Epidermal melanocyte (primary cell): ENCODE results near the gene CSK.
"Not testable (repeated sequence)": the region's sequence is repeated elsewhere in the genome, so short reads cannot be mapped to it uniquely, and the experiment has no call there.

Experiments
- DNase-seq: peaks from one replicate; pipeline ENCODE4 v3.0.0; 2011; ENCODE audit warnings: low spot score; ENCODE audit not compliant: insufficient read length

Gene CSK

DNA sequence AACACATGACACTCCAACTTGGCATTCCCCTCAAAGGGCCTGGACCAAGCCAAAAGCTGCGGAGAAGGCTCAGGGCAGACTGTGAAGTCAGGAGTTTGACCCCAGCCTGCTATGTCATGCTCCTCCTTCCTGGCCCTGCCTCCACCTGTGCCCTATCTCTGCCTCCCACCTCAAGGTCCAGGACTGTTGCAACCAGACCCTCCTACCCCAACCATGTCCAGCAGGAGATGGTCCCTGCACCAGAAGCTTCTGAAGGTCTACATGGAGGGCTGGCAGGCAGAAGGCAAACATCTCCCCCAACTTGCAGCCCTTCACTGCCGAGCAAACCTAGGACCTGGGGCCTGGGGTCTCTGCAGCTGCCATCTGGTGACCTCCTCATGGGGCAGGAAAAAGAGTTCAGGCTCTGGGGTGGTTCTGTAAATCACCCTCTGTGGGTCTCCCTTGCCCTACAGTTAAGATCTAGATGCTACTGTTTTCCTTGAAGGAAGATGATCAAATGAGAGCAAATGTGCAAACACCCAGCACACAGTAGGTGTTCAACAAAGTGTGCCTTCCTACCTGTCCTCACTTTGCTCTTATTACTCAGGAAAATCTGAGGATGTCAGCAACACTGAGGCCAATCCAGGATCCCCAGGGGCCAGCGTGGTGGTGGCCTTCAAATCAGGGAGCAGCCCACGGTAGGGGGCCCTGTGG is 11.5 kb upstream of the CSK start:
- no peak for DNase-seq

DNA sequence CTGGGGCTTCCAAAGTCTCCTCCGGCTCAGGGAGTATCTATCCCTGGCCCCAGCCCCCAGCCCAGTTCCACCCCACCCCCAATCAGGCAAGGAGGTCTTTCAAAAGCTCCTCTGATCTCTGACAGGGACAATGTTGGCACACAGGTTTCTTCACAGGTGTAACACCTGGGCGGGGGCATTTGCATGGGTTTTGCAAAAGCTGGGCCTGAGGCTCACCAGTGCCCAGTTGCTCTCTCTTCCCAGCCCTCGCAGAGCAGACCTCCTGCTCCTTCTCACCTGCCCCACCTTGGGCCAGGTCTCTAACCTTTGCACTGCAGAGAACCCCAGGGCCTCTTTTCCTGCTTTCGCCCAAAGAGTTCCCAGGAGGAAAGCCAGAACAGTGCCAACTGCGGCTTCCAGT is 8.6 kb upstream of the CSK start:
- no peak for DNase-seq

DNA sequence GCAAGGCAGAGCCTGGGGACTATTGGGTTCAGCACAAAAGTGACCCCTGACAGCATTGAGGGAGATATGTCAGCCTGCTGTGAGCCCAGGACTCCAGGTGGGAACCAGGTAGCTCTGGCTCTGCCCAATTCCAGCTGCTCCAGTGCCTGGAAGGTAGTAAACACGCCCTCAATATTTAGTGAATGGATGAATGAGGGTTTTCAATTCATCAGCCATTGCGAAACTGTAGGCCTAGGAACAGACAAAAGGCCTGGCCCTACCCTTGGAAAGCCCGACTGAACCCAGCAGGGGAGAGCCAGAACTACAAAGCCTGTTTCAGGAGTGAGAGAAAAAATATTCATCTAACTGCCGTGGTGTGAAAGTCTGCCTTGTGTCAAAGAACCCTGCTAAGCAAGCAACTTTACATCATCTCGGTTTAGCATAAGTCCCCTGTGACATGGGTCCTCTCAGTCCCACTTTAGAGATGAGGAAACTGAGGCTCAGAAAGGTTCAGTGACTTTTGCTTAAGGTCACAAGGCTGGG is 8.1 kb upstream of the CSK start:
- no peak for DNase-seq

DNA sequence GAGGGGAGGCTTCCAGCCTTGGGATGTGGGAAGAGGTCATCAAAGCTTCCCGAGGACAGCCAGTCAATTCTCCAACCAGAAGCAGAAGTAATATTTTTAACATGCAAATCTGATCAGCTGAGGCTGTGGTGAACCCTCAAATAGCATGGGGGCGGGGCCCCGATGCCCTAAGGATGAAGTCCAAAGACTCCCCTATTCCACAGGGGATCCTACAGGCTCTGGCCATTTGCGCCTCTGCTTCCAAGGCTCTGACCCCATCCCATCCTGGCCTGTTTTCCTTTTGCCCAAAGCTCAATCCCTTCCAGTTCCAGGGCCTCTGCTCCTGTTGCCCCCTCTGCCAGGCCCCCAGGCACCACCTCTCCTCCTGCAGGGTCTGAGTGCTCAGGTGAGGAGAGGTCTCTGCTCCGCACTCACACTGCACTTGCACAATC is 6.7 kb upstream of the CSK start:
- no peak for DNase-seq

DNA sequence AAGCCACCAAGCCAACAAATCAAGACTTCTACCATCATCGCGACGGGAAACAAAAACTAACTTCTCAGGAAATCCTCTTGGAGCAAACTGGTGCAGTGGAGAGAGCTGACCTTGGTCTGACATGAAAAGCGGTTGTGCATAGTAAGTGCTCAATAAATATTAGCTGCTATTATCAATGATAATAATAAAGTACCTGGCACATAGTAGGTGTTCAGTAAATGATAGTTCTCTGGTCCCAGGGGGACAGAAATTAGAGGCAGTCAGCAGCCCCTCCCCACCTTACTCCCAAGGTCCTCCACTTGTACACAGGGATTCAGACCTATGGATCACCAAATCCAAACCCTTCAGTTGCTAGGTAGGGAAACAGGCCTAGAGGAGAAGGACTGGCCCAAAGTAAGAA is 6.0 kb upstream of the CSK start:
- no peak for DNase-seq

DNA sequence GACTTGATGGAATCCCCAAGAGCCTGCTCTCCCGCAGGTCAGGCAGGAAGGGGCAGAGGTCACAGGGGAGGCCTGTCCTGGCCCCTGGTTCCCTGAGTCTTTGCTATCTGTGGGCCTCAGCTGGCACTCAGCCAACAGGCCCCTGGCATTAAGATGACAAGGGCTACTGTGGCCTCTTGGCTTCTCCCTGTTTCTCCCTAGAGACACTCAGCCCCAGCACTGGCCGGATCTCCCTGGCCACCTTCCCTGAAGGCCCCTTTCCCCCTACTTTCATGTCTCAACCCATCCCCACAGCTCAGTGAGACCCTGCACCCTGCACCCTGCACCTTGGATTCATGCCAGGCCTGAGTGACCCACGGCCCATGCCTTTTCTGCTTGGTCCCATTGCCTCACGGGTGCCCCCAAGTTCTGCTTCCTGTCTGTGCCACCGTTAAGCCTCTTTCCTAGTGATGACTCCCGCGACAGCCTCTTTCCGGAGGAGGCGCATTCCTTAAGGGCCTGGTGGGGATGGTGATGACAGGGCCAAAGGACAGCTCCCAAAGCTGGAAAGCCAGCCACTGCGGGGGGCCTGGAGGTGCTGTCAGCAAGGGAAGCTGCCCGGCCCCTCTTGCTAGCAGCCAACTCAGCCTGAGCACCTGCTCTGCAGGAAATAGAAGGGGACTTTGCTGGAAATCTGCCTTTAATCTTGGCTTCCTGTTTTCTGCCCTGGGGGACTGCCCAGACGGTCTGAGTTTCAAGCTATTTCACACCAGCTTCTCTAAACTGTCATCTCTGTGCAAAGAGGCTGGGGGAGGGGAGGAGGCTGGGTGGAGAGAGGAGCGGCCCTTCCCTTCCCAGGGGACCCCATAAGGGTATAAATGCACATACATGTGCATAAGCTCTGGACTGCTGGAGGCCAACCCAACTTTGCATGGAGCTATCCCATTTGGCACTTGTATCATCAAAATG is 4.8 kb upstream of the CSK start:
- DNase-seq, result no peak

DNA sequence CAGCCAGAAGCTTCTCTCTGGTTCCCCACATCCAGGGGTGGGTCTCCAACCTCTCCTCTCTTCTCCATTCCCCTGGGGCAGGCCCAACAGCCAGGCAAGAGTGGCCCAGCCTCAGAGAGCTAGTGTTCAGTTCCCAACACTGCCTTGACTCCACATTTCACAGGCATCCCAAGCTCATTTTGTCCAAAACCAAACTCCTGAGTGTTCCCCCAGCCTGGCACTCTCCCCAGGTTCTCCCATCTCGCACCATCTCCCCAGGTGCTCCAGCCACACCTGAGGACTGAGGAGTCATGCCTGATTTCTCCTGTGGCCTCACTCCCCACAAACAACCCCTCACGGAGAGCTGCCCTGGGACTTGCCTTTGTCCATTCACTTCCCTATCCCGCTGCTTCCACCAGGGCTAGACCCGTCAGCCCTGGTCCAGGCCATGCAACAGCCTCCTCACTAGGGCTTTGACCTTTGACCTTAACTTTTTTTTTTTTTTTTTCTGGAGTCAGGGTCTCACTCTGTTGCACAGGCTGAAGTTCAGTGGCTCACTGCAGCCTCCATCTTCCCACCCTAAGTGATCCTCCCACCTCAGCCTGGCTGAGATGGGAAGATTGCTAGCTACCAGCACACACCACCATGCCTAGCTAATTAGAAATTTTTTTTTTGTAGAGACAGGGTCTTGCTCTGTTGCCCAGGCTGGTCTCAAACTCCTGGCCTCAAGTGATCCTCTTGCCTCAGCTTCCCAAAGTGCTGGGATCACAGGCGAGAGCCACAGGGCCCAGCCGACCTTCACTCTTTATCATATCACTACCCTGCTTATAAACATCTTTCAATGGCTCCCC is 3.9 kb upstream of the CSK start:
- no peak for DNase-seq

DNA sequence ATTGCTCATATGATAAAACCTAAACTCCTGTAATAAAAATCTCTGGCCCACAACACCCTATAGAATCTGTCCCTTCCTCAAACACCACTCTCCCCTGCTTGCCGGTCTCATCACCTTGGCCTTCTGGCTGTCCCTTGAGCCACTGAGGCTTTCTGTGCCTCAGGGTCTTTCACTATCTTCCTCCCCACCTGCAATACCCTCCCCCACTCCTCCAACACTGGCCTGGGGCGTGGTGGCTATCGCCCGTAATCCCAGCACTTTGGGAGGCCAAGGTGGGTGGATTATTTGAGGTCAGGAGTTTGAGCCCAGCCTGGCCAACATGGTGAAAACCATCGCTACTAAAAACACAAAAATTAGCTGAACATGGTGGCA is 3.3 kb upstream of the CSK start:
- no peak for DNase-seq

DNA sequence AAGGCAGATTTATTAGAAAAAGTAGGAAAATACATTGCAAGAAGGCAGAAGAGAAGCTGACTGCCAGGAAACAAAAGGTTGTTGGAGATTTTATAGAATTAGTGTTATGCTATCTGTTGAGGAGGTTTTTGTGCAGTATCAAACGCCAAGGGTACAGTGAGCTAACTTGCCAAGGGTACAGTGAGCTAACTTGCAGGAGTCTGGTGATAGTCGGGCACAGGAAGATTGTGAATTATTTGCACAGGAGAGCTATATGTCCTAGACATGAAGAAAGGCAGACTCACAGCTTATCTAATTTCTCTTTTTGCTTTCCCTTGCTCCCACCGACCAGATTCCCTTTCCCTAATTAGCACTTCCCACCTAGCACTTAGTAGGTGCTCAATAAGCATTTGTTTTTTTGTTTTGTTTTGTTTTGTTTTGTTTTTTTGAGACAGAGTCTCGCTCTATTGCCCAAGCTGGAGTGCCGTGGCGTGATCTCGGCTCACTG is 2.7 kb upstream of the CSK start:
- no peak for DNase-seq

DNA sequence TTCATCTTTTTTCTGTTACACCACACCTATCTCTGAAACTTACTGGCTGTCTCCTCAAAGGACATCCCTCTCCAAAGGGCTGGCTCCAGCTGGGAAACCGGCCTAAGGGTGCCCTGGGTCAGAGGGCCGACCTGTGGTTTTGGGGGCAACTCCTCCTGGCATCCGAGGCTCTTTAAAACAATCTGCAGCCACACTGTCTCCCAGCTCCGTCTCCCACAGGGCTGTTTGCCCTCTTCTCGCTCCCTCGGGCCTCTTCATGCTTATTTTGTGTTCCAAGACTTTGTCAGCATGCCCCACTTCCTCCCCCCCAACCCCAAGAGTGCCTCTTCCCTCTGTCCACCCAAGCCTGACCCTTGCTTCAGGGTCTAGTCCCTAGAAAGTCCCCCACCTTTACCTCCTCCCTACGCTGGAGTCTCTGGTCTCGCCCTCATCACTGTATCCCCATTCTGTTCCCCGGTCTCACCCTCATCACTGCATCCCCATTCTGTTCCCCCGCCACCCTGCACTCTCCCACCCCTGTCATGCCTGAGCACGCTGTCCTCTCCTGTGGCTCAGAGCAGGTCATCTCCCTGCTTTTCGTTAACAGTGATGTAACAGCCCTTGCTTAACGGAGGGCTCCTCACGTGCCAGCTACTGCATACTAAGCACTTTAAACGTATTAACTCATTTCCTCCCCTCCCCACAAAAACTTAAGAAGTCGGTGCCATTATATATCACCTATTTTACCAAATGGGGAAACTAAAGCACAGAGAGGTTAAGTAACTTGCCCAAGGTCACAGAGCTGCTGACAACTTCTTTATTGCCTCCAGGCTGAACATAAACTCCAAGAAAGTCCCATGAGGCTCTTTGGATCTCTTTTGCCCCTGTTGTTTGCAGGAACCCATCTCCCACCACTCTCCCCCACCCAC is 1.1 kb upstream of the CSK start:
- DNase-seq, result no peak

DNA sequence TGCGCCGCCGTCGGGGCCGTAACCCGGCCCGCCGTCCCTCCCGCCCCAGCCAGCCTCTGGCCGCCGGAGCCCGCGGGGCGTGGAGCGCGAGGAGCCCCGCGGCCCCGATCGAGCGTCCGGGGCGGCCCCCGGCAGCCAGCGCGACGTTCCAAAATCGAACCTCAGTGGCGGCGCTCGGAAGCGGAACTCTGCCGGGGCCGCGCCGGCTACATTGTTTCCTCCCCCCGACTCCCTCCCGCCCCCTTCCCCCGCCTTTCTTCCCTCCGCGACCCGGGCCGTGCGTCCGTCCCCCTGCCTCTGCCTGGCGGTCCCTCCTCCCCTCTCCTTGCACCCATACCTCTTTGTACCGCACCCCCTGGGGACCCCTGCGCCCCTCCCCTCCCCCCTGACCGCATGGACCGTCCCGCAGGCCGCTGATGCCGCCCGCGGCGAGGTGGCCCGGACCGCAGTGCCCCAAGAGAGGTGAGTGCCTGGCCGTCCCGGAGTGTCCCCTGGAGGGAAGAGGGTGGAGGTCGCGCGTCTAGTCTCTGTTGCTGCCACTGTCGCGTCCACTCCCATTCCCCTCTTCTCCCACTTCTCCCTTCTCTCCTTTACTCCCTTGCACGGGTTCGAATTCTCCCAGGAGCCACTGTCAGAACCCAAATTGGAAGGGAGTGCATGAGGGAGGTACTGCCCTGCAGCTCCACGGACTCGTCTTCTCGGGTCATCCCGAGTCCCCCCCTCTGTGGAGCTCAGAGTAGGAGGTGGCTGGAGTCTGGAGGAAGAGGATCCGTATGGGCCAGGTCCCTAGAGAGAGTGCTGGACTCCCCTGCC is 585 bp downstream of the CSK start:
- no peak for DNase-seq

DNA sequence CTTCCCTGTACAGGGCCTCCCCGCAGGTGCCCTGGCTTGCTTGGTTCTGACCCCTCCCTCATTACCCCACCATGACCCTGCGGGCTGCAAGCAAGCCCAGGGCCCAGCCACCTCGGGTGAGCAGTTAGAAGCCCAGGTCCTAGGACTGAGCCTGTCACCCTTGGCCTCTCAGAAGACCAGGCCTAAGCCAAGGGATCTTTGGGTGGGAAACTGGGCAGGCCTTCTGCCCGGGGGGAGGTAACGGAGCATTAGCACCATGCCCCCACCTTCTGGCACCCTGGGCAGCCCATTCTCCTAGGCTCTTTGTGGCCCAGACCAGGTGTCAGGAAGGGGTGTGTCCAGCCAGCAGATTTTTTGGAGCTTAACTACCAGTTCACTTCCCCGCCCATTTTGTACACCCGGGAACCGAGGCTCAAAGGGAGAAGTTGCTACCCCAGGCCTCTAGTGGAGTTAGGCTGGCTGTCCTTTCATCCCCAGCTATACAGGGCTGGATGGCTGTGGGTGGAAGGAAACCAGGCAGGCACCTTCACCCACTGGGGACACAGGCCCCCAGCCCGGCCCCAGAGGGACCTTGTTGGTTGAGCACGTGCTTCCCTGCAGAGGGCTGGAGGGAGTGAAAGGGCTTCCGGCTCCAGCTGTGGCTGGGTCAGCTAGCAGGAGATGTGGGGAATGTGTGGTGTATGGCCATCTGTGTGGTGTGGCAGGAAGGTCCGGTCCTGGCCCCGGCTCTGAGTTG is 1.4 kb downstream of the CSK start:
- DNase-seq, result no peak

DNA sequence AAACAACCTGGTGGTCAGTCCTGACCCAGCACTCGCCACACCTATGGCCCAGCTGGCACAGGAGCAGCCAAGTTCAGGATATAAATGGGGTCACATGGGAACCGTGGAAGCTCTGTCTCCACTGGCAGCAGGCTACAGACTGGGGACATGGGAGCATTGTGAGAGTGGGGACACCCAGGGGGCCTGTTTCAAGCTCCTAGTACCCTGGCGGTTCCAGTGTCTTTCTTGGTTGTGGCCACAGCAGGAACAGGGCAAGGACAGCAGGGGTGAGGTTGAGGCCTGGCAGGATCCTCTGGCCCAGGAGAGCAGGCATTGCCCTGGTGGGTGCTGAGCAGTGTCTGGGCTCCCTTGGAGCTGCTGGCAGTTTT is 1.9 kb downstream of the CSK start:
- no peak for DNase-seq

DNA sequence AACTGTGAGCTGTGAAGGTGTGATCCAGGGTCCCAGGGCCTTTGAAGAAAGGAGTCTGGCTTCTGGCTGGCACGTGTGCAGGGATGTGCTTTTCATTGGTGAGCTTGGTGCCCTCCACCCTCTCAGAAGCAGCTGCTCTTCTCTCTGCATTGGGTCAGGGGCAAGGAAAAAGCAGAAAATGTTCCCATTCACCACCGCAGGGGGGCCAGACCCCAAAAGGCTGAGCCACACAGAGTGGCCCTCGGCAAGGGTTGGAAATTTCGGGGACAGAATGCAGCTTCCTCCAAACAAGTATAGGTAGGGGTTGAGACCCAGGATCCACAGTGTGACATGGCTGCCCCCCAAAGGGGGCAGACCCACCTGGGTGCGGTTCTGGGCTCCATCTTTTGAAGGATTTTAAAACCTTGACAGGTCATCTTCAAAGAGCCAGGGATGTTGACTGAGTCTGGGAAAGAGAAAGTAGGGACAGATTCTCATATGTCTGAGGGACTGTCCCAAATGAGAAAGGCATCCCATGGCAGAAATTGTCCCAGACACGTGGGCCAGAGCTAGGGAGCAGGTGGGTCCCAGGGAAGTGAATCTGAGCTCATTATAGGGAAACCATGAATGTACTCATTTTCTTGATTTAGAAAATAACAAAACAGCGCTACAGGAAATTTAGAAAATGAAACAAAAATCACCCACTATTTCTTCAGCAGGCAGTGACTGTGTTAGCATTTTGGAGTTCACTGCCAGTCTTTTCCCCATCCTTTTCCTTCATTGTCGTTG is 2.7 kb downstream of the CSK start:
- no peak for DNase-seq

DNA sequence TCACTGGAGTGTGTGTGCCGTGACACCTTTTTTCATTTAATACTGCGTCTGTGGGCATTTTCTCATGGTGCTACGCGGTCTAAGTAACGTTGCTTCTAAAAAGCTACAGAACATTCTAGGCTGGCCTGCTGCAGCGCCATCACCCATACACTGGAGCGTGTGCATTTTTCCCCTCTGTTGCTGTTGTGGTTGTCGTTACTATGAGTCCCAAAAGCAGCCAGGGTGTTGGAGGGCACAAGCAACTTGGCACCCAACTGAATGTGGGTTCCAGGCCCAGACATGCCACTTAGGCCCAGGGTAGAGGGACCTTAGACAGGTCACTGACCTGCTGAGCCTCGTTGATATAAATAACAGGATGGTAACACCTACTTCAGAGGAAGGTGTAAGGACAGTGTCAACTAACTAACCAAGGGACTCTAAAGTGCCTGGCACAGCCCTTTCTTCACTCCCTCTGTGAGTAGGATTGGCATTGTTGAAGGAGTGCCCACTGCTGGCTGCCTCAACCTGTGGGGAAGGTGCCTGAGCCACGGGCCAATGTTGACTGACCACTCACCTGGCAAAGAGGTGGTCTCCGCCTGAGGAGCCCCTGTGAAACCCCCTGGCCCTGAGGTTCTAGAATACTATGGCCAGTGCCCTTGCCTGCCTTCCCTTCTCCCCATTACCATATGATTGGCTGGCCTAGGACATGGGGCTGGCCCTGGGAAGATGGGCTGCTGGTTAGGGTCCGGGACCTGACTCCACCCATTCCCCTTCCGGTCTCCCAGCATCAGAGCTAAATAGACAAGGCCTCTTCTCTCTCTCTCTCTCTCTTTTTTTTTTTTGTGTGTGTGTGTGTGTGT is 3.5 kb downstream of the CSK start:
- DNase-seq, result no peak

DNA sequence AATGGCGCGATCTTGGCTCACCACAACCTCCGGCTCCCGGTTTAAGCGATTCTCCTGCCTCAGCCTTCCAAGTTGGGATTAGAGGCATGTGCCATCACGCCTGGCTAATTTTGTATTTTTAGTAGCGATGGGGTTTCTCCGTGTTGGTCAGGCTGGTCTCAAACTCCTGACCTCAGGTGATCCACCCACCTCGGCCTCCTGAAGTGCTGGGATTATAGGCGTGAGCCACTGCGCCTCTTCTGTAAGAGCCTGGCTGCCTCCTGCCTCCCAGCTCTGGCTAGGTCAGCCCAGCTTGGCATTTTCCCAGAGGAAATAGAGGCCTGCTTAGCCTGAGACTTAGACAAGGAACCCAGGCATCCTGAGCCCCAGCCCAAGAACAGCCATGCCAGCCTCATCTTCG is 4.2 kb downstream of the CSK start:
- DNase-seq, result not testable (repeated sequence)

DNA sequence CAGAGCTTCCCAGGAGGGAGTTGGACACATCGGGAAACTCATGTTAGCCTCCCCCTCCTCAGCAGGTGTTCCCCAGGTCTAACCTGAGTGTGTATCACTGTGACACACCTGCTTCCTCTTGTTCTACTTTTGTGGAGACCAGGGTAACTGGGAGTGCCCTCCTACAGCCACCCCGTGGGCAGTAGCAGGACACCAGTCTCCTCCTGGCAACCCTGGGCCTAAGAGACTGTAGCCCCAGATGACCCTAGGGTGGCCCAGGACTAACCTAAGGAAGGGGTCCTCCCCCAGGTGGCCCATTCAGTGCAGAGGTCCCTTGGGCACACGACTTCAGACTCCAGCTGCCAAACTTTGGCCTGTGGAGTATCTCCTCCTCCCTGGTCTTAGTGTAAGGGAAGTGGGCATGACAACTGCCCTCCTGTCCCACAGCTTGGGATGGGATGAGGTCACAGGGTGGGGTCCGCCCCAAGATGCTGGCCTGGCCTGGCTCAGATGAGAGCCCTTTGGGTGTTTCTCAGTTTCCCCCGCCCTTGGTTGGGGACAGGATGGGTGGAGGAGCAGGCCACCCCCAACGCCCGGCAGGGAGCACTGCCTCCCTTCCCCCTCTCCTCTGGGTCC is 4.8 kb downstream of the CSK start:
- DNase-seq, result no peak
